Hematopoietic multipotent progenitor cell (in vitro differentiated cells): ENCODE results near the gene SCARF2. TPM values are rescaled to one million over a fixed set of nuclear protein-coding genes. Genes with fewer than 3 reads are reported as not detected.
"Not testable (repeated sequence)": the region's sequence is repeated elsewhere in the genome, so short reads cannot be mapped to it uniquely, and the experiment has no call there.

Experiments used
- DNase-seq, 3 donors: peaks; one replicate each; pipeline ENCODE4 v3.0.0-alpha.2; 2011 to 2015; ENCODE audit warnings: low read depth in 2 of 3, low spot score in 2 of 3
- total RNA-seq: library from RNA; depleted of rRNA; stranded (reverse); fragments of >200 nt; gene quantifications from one replicate; pipeline ENCODE4 v1.2.3, GENCODE V29; 2012

Gene SCARF2
- total RNA-seq, result 0.54 TPM

GRCh38 chr22:20437613-20438426, at the start of gene SCARF2:
TSS of gene SCARF2 (minus strand) at chr22:20437825. CDS start at chr22:20437754, 71 bp downstream.
- no peak for DNase-seq

GRCh38 chr22:20486229-20486628, 48.6 kb upstream of the SCARF2 start:
- no peak for DNase-seq

GRCh38 chr22:20484948-20485683, 47.5 kb upstream of the SCARF2 start:
- no peak for DNase-seq

GRCh38 chr22:20483771-20484170, 46.1 kb upstream of the SCARF2 start:
- DNase-seq, result no peak

- not testable (repeated sequence) for DNase-seq
Measured at GRCh38 chr22:20483143-20483506, 45.5 kb upstream of the SCARF2 start.

GRCh38 chr22:20479612-20480196, 42.1 kb upstream of the SCARF2 start:
- no peak for DNase-seq

GRCh38 chr22:20478059-20478458, 40.4 kb upstream of the SCARF2 start:
- not testable (repeated sequence) for DNase-seq

GRCh38 chr22:20475569-20475968, 37.9 kb upstream of the SCARF2 start:
- not testable (repeated sequence) for DNase-seq

- no peak for DNase-seq
Measured at GRCh38 chr22:20475115-20475436, 37.5 kb upstream of the SCARF2 start.

GRCh38 chr22:20472629-20473442, 35.2 kb upstream of the SCARF2 start:
- DNase-seq, result no peak

GRCh38 chr22:20471126-20471833, 33.7 kb upstream of the SCARF2 start:
- DNase-seq, result no peak

GRCh38 chr22:20470525-20470924, 32.9 kb upstream of the SCARF2 start:
- DNase-seq, result not testable (repeated sequence)

GRCh38 chr22:20469110-20469868, 31.7 kb upstream of the SCARF2 start:
- DNase-seq, result no peak

GRCh38 chr22:20466659-20467379, 29.2 kb upstream of the SCARF2 start:
- DNase-seq, result no peak

- DNase-seq, result no peak
Measured at GRCh38 chr22:20465759-20466077, 28.1 kb upstream of the SCARF2 start.

GRCh38 chr22:20464912-20465758, 27.5 kb upstream of the SCARF2 start:
- DNase-seq, result no peak

- DNase-seq, result peak in 1 of 3 donors; percentile 36
Measured at GRCh38 chr22:20464096-20464614, 26.5 kb upstream of the SCARF2 start.
